HUES48 (cell line): Measurements from ENCODE around the gene GSE1.
A peak's percentile ranks its signal among the peaks of the same experiment; 100 is the strongest.

Experiments used
- H3K27ac ChIP-seq: one replicate; pipeline ENCODE4 v1.7.0; 2013; ENCODE audit warnings: low read depth, low read length, inconsistent platforms
- H3K27me3 ChIP-seq: 2 replicates; pipeline ENCODE4 v1.6.1; 2013; ENCODE audit warnings: mild to moderate bottlenecking, low read length; ENCODE audit not compliant: control insufficient read depth, insufficient read depth
- H3K36me3 ChIP-seq: 2 replicates; pipeline ENCODE4 v1.6.1; 2013; ENCODE audit warnings: low read length; ENCODE audit not compliant: control insufficient read depth, insufficient read depth
- H3K4me1 ChIP-seq: 2 replicates; pipeline ENCODE4 v1.6.1; 2013; ENCODE audit warnings: mild to moderate bottlenecking, low read length; ENCODE audit not compliant: control insufficient read depth, insufficient read depth
- H3K4me3 ChIP-seq: 2 replicates; pipeline ENCODE4 v1.5.1; 2013; ENCODE audit warnings: mild to moderate bottlenecking, low read depth, low read length
- H3K9ac ChIP-seq: 2 replicates; pipeline ENCODE4 v1.6.1; 2013; ENCODE audit warnings: mild to moderate bottlenecking, low read depth, low read length, moderate library complexity
- H3K9me3 ChIP-seq: 2 replicates; pipeline ENCODE4 v1.6.1; 2013; ENCODE audit warnings: low read length; ENCODE audit not compliant: control insufficient read depth, insufficient read depth

The GSE1 gene

DNA sequence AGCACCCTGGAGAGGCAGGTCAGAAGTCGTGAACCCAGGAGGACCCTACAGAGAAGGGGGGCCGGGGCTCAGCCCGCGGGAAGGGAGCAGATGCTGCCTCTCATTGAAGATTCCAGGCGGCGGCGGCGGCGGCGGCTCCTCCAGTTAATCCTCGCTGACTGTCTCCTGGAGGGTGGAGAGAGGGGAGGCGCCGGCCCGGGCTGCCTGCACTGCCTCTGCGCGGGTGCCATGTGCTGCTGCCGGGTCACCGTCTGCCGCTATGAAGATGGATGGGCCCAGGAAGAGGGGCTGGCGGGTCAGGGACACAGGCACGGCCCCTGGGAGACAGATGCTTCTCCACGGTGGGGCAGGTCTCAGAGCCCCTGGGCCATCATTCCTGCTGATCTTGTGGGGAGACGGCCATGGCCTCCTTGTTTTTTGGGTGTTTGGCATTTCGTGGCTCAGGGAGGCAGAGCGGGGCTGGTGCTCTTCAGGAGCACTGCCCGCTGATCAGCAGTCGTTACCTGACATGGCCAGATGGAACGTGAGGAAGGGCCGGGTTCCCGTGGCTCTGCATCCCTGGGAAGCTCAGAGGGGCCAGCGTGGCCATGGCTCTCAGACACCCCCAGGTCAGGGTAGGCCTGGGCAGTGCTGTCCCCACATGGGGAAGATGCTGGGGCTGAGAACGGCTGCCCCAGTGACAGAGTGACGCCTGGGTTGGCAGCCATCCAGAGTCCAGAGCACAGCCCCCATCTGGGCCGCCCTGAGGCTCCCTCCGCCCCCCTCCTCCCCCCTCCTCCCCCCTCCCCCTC is 39.5 kb downstream of the GSE1 start:
- no peak overlapping the region for H3K4me3 ChIP-seq
- no peak overlapping the region for H3K27ac ChIP-seq
- no peaks in the 10 kb centered on the region for H3K27me3 ChIP-seq
- H3K9me3 ChIP-seq, result no peaks in the 10 kb centered on the region
- no peak overlapping the region for H3K9ac ChIP-seq
- H3K4me1 ChIP-seq, result no peaks in the 10 kb centered on the region
- peaks cover 81% of the 10 kb centered on the region for H3K36me3 ChIP-seq

DNA sequence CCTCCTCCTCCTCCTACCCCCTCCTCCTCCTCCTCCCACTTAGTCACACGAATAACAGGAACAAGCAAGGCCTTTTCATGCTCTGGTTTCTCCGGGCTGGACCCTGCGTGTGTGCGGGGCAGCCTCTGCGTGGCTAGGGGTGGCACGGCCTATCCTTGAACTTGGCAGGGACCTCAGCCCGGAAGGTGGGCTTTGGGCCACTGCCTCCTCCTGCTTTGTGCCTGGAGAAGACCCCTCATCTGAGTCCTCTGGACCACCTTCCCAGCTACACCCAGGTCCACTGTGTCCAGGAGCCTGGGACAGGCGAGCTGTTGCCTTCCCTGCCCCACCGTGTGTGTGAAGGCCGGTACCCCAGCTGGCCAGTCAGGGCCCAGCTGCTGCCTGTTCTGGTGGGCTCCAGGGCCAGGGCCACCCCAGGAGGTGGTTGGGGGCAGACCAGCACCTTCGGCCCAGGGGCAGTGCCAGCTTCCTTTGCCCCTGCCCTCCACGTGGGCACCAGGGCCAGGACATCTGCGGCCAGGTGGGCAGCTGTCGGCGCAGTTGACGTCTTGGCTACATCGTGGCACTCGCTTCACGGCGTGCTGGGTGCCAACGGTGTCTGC is 40.3 kb downstream of the GSE1 start:
- Histone ChIP-seq H3K36me3 (peaks cover 84% of the 10 kb centered on the region), H3K4me1 (no peaks in the 10 kb centered on the region), H3K4me3 (no peak overlapping the region), H3K27me3 (no peaks in the 10 kb centered on the region), H3K9me3 (no peaks in the 10 kb centered on the region), H3K27ac (peak overlapping the region; percentile 28), H3K9ac (no peak overlapping the region)

DNA sequence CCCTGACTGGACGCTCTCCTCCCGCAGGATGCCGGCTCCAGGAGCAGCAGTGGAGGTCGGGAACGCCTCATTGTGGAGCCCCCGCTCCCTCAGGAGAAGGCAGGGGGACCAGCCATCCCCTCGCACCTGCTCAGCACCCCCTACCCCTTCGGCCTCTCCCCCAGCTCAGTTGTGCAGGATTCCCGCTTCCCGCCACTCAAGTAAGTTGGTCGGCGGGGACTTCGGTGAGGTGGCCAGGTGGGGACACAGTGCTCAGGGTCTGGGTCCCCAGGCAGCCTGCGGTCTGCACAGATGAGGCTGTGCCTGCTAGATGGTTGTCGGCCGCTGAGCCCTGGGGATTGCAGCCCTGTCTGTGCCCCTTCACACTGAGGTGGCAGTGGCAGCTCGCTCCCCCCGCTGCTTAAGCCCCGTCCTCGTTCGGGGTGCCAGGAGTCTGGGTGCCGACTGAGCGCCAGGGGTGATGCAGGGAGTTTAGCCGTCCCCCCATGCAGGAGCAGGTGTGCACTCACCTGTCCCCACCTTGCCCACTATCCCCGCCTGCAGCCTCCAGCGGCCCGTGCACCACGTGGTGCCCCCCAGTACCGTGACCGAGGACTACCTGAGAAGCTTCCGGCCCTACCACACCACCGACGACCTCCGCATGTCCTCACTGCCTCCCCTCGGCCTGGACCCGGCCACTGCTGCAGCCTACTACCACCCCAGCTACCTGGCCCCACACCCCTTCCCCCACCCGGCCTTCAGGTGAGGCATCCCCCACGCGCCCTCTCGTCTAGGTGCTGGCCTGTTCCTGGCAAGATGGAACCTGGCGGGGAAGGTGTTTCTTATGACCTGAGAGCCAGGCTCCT is 41.4 kb downstream of the GSE1 start:
- H3K9ac ChIP-seq, result no peak overlapping the region
- H3K4me1 ChIP-seq, result no peaks in the 10 kb centered on the region
- H3K4me3 ChIP-seq, result no peak overlapping the region
- H3K27me3 ChIP-seq, result no peaks in the 10 kb centered on the region
- no peaks in the 10 kb centered on the region for H3K9me3 ChIP-seq
- peaks cover 84% of the 10 kb centered on the region for H3K36me3 ChIP-seq
- no peak overlapping the region for H3K27ac ChIP-seq

DNA sequence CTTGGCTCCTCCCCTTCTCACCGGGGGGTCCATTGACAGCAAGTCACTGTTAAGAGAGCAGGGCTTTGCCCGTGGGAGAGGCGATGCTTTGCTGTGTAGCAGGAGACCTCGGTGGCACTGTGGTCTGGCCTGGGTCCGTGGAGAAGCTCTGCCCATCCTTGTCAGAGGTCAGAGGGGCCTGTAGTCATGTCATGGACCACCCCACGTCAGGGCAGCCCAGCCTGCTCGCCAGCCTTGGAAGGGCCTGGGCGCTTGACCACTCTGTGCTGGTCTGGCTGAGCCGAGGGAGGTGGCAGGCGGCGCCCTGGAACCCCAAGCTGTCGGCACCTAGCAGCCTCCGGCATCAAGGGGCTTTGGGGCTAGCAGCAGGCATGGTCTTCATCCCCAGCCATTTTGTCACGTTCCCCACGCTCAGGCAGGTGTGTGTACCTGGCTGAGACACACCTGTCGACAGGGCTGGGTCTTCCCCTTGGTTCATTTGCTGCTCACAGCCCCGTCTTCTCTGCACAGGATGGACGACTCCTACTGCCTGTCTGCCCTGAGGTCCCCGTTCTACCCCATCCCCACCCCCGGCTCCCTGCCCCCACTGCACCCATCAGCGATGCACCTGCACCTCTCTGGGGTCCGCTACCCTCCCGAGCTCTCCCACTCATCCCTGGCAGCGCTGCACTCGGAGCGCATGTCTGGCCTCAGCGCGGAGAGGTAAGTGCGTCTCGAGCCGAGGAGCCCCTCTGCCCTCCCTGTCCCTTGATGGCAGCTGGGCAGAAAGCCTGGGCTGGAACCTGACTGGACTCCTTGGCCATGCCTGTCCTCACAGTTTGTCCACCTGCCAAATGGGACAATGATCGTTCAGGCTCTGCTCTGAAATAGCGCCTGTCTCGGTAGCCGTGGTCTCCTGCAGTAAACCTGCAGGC is 42.4 kb downstream of the GSE1 start:
- Histone ChIP-seq H3K36me3 (peaks cover 83% of the 10 kb centered on the region), H3K9ac (no peak overlapping the region), H3K4me1 (no peaks in the 10 kb centered on the region), H3K27ac (no peak overlapping the region), H3K27me3 (no peaks in the 10 kb centered on the region), H3K4me3 (no peak overlapping the region), H3K9me3 (no peaks in the 10 kb centered on the region)

DNA sequence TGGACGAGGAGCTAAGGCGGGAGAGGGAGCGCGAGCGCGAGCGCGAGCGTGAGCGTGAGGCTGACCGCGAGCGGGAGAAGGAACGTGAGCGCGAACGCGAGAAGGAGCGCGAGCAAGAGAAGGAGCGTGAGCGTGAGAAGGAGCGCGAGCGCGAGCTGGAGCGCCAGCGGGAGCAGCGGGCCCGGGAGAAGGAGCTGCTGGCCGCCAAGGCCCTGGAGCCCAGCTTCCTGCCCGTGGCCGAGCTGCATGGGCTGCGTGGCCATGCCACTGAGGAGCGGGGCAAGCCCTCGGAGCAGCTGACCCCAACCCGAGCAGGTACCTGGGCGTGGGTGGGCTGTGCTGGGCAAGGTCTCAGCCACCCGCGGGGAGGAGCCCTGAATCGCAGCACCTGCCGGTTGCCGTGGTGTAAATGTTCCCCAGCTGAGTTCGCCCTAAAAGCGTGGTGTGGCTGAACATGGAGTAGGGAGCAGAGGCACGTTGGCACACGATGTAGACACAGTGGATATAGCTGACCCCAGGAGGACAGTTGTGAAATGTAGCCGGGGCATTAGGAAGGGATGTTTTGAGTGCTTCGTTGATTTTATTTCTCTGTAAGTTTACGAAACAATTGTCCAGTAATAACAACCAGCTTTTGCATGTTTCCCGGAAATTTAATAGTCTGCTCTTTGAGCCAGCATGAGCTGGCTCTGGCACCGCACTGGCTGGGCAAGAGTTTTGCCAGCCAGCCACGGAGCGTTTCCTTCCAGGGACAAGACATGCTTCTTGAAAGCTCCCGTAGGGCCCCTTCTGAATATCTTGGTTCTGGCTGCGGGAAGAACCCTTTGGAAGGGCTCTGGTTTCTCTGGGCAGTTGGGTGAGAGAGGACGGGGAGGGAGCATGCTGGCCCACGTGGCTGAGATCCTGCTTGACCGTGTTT is 43.5 kb downstream of the GSE1 start:
- Histone ChIP-seq H3K9ac (no peak overlapping the region), H3K27me3 (no peaks in the 10 kb centered on the region), H3K4me1 (no peaks in the 10 kb centered on the region), H3K27ac (no peak overlapping the region), H3K9me3 (no peaks in the 10 kb centered on the region), H3K36me3 (peaks cover 87% of the 10 kb centered on the region), H3K4me3 (no peak overlapping the region)

DNA sequence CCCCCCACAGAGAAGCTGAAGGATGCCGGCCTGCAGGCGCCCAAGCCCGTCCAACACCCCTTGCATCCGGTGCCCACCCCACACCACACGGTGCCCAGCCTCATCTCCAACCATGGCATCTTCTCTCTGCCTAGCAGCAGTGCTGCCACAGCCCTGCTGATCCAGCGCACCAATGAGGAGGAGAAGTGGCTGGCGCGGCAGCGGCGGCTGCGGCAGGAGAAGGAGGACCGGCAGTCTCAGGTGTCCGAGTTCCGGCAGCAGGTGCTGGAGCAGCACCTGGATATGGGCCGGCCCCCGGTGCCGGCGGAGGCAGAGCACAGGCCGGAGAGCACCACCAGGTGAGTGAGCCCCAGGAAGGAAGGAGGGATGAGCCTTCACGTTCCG is 44.1 kb downstream of the GSE1 start:
- Histone ChIP-seq H3K36me3 (peaks cover 87% of the 10 kb centered on the region), H3K4me1 (no peaks in the 10 kb centered on the region), H3K9ac (no peak overlapping the region), H3K27ac (no peak overlapping the region), H3K9me3 (no peaks in the 10 kb centered on the region), H3K4me3 (no peak overlapping the region), H3K27me3 (no peaks in the 10 kb centered on the region)

DNA sequence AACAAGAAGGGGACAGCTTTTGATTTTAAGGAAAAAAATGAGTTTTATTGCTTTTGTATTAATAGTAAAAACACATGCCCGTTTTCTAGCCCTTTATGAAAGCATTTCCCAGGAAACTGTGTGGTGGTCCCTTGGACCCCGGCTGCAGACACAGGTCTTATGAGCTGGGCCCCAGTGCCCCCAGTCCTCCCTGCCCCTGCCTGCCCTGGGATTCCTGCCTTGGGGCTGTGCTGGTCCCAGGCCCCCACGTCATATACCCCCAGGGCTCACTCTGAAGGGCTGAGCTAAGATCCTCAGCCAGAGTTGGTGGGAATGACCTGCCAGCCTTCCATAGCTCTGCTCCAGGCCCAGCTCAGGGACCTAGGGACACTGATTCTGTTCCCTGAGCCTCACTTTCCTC is 44.9 kb downstream of the GSE1 start:
- Histone ChIP-seq H3K4me3 (no peak overlapping the region), H3K27ac (no peak overlapping the region), H3K9ac (no peak overlapping the region), H3K4me1 (no peaks in the 10 kb centered on the region), H3K36me3 (peaks cover 94% of the 10 kb centered on the region), H3K27me3 (no peaks in the 10 kb centered on the region), H3K9me3 (no peaks in the 10 kb centered on the region)

DNA sequence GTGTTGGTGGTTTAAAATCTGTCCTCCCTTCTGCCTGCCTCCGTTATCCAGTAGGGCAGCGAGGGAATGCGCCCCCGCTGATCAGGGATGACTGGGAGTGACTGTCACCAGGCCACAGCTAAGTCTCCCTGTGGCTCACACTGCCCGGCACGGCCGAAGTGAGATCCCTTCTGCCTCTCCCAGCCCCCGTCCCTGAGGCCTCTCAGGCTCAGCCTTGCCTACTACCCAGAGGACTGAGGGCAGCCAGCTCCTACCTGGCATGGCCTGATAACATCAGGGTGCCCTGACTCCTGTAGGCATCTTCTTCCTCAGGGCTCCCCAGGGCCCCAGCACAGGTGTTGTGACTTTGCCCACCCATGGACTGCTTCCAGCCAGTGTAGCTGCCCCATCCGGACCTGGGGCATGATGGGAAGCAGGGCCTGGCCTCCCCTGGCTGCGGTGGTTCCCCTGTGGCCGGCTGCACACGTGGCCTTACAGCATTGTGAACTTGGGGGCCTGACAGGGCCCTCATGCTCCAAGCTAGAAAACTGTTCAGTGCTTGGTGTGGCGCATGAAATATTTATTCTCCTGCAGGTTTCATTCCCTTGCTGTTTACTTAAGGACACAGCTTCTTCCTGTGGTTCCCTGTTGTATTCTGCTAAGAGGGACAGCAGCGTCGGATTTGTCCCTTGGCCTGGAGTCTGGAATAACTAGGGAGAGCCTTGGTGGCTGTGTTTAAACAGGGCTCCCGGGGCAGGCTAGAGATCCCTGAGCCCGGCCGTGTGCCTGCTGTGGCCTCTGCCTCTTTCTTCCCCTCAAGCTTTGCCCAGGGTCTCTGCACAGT is 45.6 kb downstream of the GSE1 start:
- no peak overlapping the region for H3K27ac ChIP-seq
- no peaks in the 10 kb centered on the region for H3K4me1 ChIP-seq
- H3K4me3 ChIP-seq, result no peak overlapping the region
- H3K9me3 ChIP-seq, result no peaks in the 10 kb centered on the region
- no peaks in the 10 kb centered on the region for H3K27me3 ChIP-seq
- no peak overlapping the region for H3K9ac ChIP-seq
- peaks cover 96% of the 10 kb centered on the region for H3K36me3 ChIP-seq

DNA sequence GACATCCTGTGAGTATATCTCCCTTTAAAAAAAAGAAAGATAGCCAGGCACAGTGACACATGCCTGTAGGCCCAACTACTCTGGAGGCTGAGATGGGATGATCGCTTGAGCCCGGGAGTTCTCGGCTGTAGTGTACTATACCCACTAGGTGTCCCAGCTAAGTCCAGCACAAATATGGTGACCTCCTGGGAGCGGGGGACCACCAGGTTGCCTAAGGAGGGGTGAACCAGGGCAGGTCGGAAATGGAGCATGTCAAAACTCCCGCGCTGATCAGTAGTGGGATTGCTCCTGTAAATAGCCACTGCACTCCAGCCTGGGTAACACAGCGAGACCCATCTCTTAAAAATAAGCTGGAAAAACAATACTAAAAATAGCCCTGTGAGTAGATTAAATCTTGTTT is 46.2 kb downstream of the GSE1 start:
- Histone ChIP-seq H3K4me1 (no peaks in the 10 kb centered on the region), H3K9ac (no peak overlapping the region), H3K36me3 (peaks cover 96% of the 10 kb centered on the region), H3K4me3 (no peak overlapping the region), H3K27me3 (no peaks in the 10 kb centered on the region), H3K9me3 (no peaks in the 10 kb centered on the region), H3K27ac (no peak overlapping the region)
